Common myeloid progenitor, CD34-positive (primary cell): ENCODE data around the gene PPP4R1.
"Not testable (repeated sequence)": the region's sequence is repeated elsewhere in the genome, so short reads cannot be mapped to it uniquely, and the experiment has no call there.

Experiments
- CTCF ChIA-PET: fragments of 350-600 bp; sonication (Branson Sonifier 250); formaldehyde crosslinking; loops from one replicate; lab custom pipeline; 2021; ENCODE audit warnings: antibody characterized with exemption; lab: Charles Lee
- POLR2A ChIA-PET: fragments of 350-600 bp; sonication (Branson Sonifier 250); formaldehyde crosslinking; loops from one replicate; lab custom pipeline; 2021; ENCODE audit warnings: antibody characterized with exemption; lab: Charles Lee
- DNase-seq, 3 donors: peaks; one replicate each; pipeline versions ENCODE4 v3.0.0 to v3.0.0-alpha.2; 2013
- H3K27ac ChIP-seq, 2 experiments: 1 replicate in 1 of 2; 2 replicates in 1 of 2; pipeline ENCODE4 v1.7.0; 2013; ENCODE audit warnings: inconsistent platforms in 2 of 2, low read length in 2 of 2, mild to moderate bottlenecking in 2 of 2, low read depth in 1 of 2, moderate library complexity in 1 of 2; ENCODE audit not compliant: severe bottlenecking in 2 of 2, insufficient read depth in 1 of 2, poor library complexity in 1 of 2
- H3K27me3 ChIP-seq, 5 experiments: replicated peaks in 2 of 5; 1 replicate in 3 of 5; 2 replicates in 2 of 5; pipeline versions ENCODE4 v1.6.1 to v1.7.0; 2013; ENCODE audit warnings: low read length in 4 of 5, mild to moderate bottlenecking in 2 of 5, moderate library complexity in 2 of 5, inconsistent platforms in 1 of 5; ENCODE audit not compliant: insufficient read depth in 5 of 5, control insufficient read depth in 4 of 5
- H3K36me3 ChIP-seq, 4 experiments: 1 replicate in 2 of 4; 2 replicates in 2 of 4; pipeline versions ENCODE4 v1.6.1 to v1.7.0; 2013; ENCODE audit warnings: low read length in 3 of 4, control low read depth in 1 of 4, mild to moderate bottlenecking in 1 of 4; ENCODE audit not compliant: control insufficient read depth in 4 of 4, insufficient read depth in 4 of 4
- H3K4me1 ChIP-seq, 4 experiments: 1 replicate in 3 of 4; 2 replicates in 1 of 4; pipeline versions ENCODE4 v1.6.1 to v1.7.1; 2013; ENCODE audit warnings: low read length in 3 of 4, mild to moderate bottlenecking in 3 of 4, control low read depth in 1 of 4, inconsistent platforms in 1 of 4, moderate library complexity in 1 of 4; ENCODE audit not compliant: control insufficient read depth in 4 of 4, insufficient read depth in 4 of 4; ENCODE audit errors: control extremely low read depth in 1 of 4
- H3K4me3 ChIP-seq, 7 experiments: 1 replicate in 4 of 7; 2 replicates in 3 of 7; pipeline versions ENCODE4 v1.5.1 to v1.7.0; 2013; ENCODE audit warnings: mild to moderate bottlenecking in 7 of 7, low read length in 6 of 7, moderate library complexity in 6 of 7, inconsistent platforms in 2 of 7, low read depth in 2 of 7, control low read depth in 1 of 7; ENCODE audit not compliant: insufficient read depth in 4 of 7, control insufficient read depth in 1 of 7; ENCODE audit errors: extremely low read depth in 1 of 7
- H3K9me3 ChIP-seq, 5 experiments: 1 replicate in 4 of 5; 2 replicates in 1 of 5; pipeline versions ENCODE4 v1.6.1 to v1.7.1; 2013; ENCODE audit warnings: low read length in 4 of 5, mild to moderate bottlenecking in 2 of 5, inconsistent platforms in 1 of 5, low read depth in 1 of 5, moderate library complexity in 1 of 5; ENCODE audit not compliant: control insufficient read depth in 4 of 5, insufficient read depth in 2 of 5; ENCODE audit errors: control extremely low read depth in 1 of 5
- WGBS: methylation state at CpG from one replicate; pipeline ENCODE4 v1.1.5; 2013; ENCODE audit not compliant: insufficient coverage; 5-methylcytosine and 5-hydroxymethylcytosine counted together

Gene PPP4R1

GRCh38 chr18:9609190-9609589 is 5.2 kb downstream of the PPP4R1 start:
- 67% methylated on average over 2 of the region's 7 CpGs for WGBS
- CTCF ChIA-PET: interaction anchor here (0.7 to 2.2 kb wide), 5 partner anchors 9 to 342 kb away, joined by 3 to 8 read pairs (median 4); no protein-coding TSS in a partner anchor
- Histone ChIP-seq H3K4me3 (no peak overlapping the region), H3K9me3 (no peaks in the 10 kb centered on the region), H3K4me1 (peaks cover 5 to 19% (median 14%) of the 10 kb centered on the region in 4 experiments), H3K27me3 (no peaks in the 10 kb centered on the region), H3K36me3 (peaks cover 7 to 9% (median 8%) of the 10 kb centered on the region in 4 experiments), H3K27ac (peak overlapping the region in 1 of 2 experiments; percentile 60)
- POLR2A ChIA-PET: no interaction called here
- no peak for DNase-seq

- Histone ChIP-seq H3K36me3 (peaks cover 7 to 9% (median 8%) of the 10 kb centered on the region in 4 experiments), H3K4me1 (peaks cover 5 to 19% (median 14%) of the 10 kb centered on the region in 4 experiments), H3K27me3 (no peaks in the 10 kb centered on the region), H3K9me3 (no peaks in the 10 kb centered on the region), H3K27ac (peak overlapping the region in 1 of 2 experiments; percentile 60), H3K4me3 (no peak overlapping the region)
- no peak for DNase-seq
- WGBS: no CpG with 5 or more reads among the region's 1 CpG
- ChIA-PET POLR2A (no interaction called here), CTCF (interaction anchor here (0.6 to 2.2 kb wide), 5 partner anchors 10 to 342 kb away, joined by 3 to 8 read pairs (median 5); no protein-coding TSS in a partner anchor)
Measured at GRCh38 chr18:9608728-9609127, 5.6 kb downstream of the PPP4R1 start.

GRCh38 chr18:9608298-9608697 is 6.1 kb downstream of the PPP4R1 start:
- Histone ChIP-seq H3K4me3 (no peak overlapping the region), H3K36me3 (peaks cover 7 to 9% (median 8%) of the 10 kb centered on the region in 4 experiments), H3K4me1 (peaks cover 5 to 16% (median 12%) of the 10 kb centered on the region in 4 experiments), H3K27ac (peak overlapping the region in 1 of 2 experiments; percentile 60), H3K9me3 (no peaks in the 10 kb centered on the region), H3K27me3 (no peaks in the 10 kb centered on the region)
- peak in 1 of 3 donors; percentile 38 for DNase-seq
- CTCF ChIA-PET: interaction anchor here (0.6 to 2.2 kb wide), 5 partner anchors 9 to 242 kb away, joined by 3 to 8 read pairs (median 5); no protein-coding TSS in a partner anchor
- POLR2A ChIA-PET: no interaction called here

GRCh38 chr18:9607111-9607510 is 7.2 kb downstream of the PPP4R1 start:
- DNase-seq, H3K9me3 ChIP-seq, H3K36me3 ChIP-seq, H3K4me3 ChIP-seq, H3K27ac ChIP-seq, POLR2A ChIA-PET, H3K27me3 ChIP-seq, H3K4me1 ChIP-seq: not testable (repeated sequence)
- CTCF ChIA-PET: interaction anchor here (1.9 kb wide), 1 partner anchor 54 kb away, joined by 5 read pairs; no protein-coding TSS in a partner anchor
- 97% methylated on average over 3 of the region's 5 CpGs for WGBS

GRCh38 chr18:9606039-9606438 is 8.3 kb downstream of the PPP4R1 start:
- POLR2A ChIA-PET: no interaction called here
- peaks cover 2 to 6% (median 5%) of the 10 kb centered on the region in 4 experiments for H3K36me3 ChIP-seq
- CTCF ChIA-PET: interaction anchor here (1.3 to 2.6 kb wide), 3 partner anchors 10 to 56 kb away, joined by 3 to 5 read pairs (median 4); no protein-coding TSS in a partner anchor

GRCh38 chr18:9604348-9604747 is 10.0 kb downstream of the PPP4R1 start:
- Histone ChIP-seq H3K9me3 (peaks cover 2 to 16% (median 13%) of the 10 kb centered on the region in 5 experiments), H3K4me1 (peaks cover 0 to 4% (median 2%) of the 10 kb centered on the region in 4 experiments), H3K27me3 (no peaks in the 10 kb centered on the region), H3K4me3 (no peak overlapping the region), H3K36me3 (peaks cover 3 to 7% (median 4%) of the 10 kb centered on the region in 4 experiments), H3K27ac (no peak overlapping the region)
- WGBS: 100% methylated on average over 2 of the region's 2 CpGs
- ChIA-PET POLR2A (no interaction called here), CTCF (interaction anchor here (1.7 to 2.6 kb wide), 2 partner anchors 9 to 11 kb away, joined by 4 to 5 read pairs; no protein-coding TSS in a partner anchor)
- no peak for DNase-seq

More at GRCh38 chr18:9606039-9606438, 8.3 kb downstream of the PPP4R1 start:
- H3K27me3 ChIP-seq: no peaks in the 10 kb centered on the region
- H3K9me3 ChIP-seq: peaks cover 0 to 6% (median under 1%) of the 10 kb centered on the region in 5 experiments
- no peak for DNase-seq
- peaks cover 0 to 4% (median 2%) of the 10 kb centered on the region in 4 experiments for H3K4me1 ChIP-seq
- no peak overlapping the region for H3K4me3 ChIP-seq
- no peak overlapping the region for H3K27ac ChIP-seq
- 94% methylated on average over 2 of the region's 3 CpGs for WGBS

GRCh38 chr18:9599328-9599727 is 15.0 kb downstream of the PPP4R1 start:
- ChIA-PET CTCF (interaction anchor here (1.0 to 2.7 kb wide), 4 partner anchors 9 to 174 kb away, joined by 4 to 8 read pairs (median 4); no protein-coding TSS in a partner anchor), POLR2A (interaction anchor here (1.2 kb wide), 1 partner anchor 13 kb away, joined by 3 read pairs; no protein-coding TSS in a partner anchor)
- Histone ChIP-seq H3K9me3 (peaks cover 6 to 30% (median 18%) of the 10 kb centered on the region in 5 experiments), H3K4me1 (peaks cover 0 to 3% (median 0%) of the 10 kb centered on the region in 4 experiments), H3K27me3 (no peaks in the 10 kb centered on the region), H3K36me3 (peaks cover 3 to 14% (median 10%) of the 10 kb centered on the region in 4 experiments), H3K27ac (no peak overlapping the region), H3K4me3 (no peak overlapping the region)
- no peak for DNase-seq
